Ovary (tissue), 9 donors: ENCODE results near the gene NSFL1C. TPM values are rescaled to one million over a fixed set of nuclear protein-coding genes. Genes with fewer than 3 reads are reported as not detected.

Experiments
- DNase-seq, 5 donors: peaks; one replicate each; pipeline ENCODE4 v3.0.0-alpha.2; 2019 to 2020
- H3K27ac ChIP-seq, 2 donors: fragments of 200-600 bp; one replicate each; pipeline versions ENCODE4 v1.5.1 to v1.8.0; 2019 to 2022
- H3K27me3 ChIP-seq: fragments of 200-600 bp; one replicate; pipeline ENCODE4 v1.8.0; 2022
- H3K36me3 ChIP-seq: fragments of 200-600 bp; sonication (generic); one replicate; pipeline ENCODE4 v1.5.1; 2019
- H3K4me1 ChIP-seq: one replicate; pipeline ENCODE4 v1.8.1; 2013; ENCODE audit warnings: mild to moderate bottlenecking, moderate library complexity; ENCODE audit not compliant: insufficient read depth
- H3K4me3 ChIP-seq: fragments of 200-600 bp; sonication (generic); one replicate; pipeline ENCODE4 v1.5.1; 2017
- H3K9me3 ChIP-seq, 2 donors: fragments of 200-600 bp in 1 of 2; sonication (generic) in 1 of 2; one replicate each; pipeline versions ENCODE4 v1.5.1 to v1.8.1; 2013 to 2019; ENCODE audit warnings: mild to moderate bottlenecking in 1 of 2, moderate library complexity in 1 of 2
- CTCF ChIP-seq, 3 donors: fragments of 450-650 bp in 2 of 3; fragments of 200-600 bp in 1 of 3; IDR thresholded peaks; one replicate each; pipeline versions ENCODE4 v1.5.1 to v1.8.0; 2016 to 2022; ENCODE audit warnings: antibody characterized with exemption in 3 of 3, mild to moderate bottlenecking in 1 of 3
- EP300 ChIP-seq: sonication (generic); formaldehyde crosslinking; IDR thresholded peaks from one replicate; pipeline ENCODE4 v1.6.1; 2017; ENCODE audit warnings: antibody characterized with exemption
- POLR2A ChIP-seq: fragments of 450-650 bp; IDR thresholded peaks from one replicate; pipeline ENCODE4 v1.6.1; 2017; ENCODE audit warnings: antibody characterized with exemption, mild to moderate bottlenecking, moderate library complexity
- WGBS, 3 donors: extraction: QIAGEN DNeasy Blood & Tissue Kit in 1 of 3; methylation state at CpG; one replicate each; pipeline versions ENCODE4 v1.1.5 to v1.1.7; 2013 to 2017; 5-methylcytosine and 5-hydroxymethylcytosine counted together
- intact Hi-C, 4 donors: fragments of 100-400 bp; cut with DNase I; formaldehyde crosslinking; loops; one replicate each; pipeline versions ENCODE4 v1.11.0 to v1.15.1; 2022 to 2023
- polyA plus RNA-seq, 2 donors: library from polyadenylated mRNA; stranded (reverse); fragments of 200-250 nt in 1 of 2; fragments of 350-450 nt in 1 of 2; fragmentation: Illumina TruSeq in 1 of 2; extraction: RNeasy Lipid Tissue Mini Kit (QIAGEN cat#74804) in 1 of 2; gene quantifications; one replicate each; pipeline ENCODE4 v1.2.3, GENCODE V29; 2013 to 2014
- total RNA-seq, 7 donors: library from RNA; depleted of rRNA in 2 of 7; stranded (reverse); fragments of >200 nt in 2 of 7; fragmentation: NEBNext Ultra II Directional in 3 of 7; extraction: Animal tissue kit (Norgen Biotek cat#: 25700) in 3 of 7; gene quantifications; one replicate each; pipeline versions ENCODE4 v1.1.0 to v1.2.4, GENCODE V29; 2016 to 2023
- donor health status: DM: no; HTN: no; CAD: no; lungs with moderate emphysema.
- donor health status: DM: no; HTN: no; CAD: no.
- donor health status: Bipolar disorder and iron deficiency.
- donor health status: DM: yes; HTN: yes; CAD: no.
- donor health status: DM: no; HTN: no; CAD: no.
- donor health status: DM: yes; HTN: yes; CAD: no.

NSFL1C gene
- total and polyA plus RNA-seq, 9 donors: 23.4 to 105 (median 63.2) TPM

GRCh38 chr20:1448081-1448620 is 18.5 kb downstream of the NSFL1C start:
- Histone ChIP-seq H3K9me3 (peaks cover 0 to 20% of the 10 kb centered on the region in 2 donors), H3K4me1 (no peaks in the 10 kb centered on the region), H3K36me3 (no peaks in the 10 kb centered on the region), H3K4me3 (no peak overlapping the region), H3K27ac (no peak overlapping the region), H3K27me3 (no peaks in the 10 kb centered on the region)
- no peak for DNase-seq
- 53 to 73% (median 72%) methylated on average over 4 of the region's 4 CpGs for WGBS, 3 donors
- intact Hi-C loops: no loop called here
- TF ChIP-seq POLR2A: no peak
- TF ChIP-seq EP300: no peak
- no peak for TF ChIP-seq CTCF (IDR thresholded peaks at IDR 0.05)

- WGBS, 3 donors: 96 to 100% (median 97%) methylated on average over 1 of the region's 1 CpG
- H3K27ac ChIP-seq: no peak overlapping the region
- no peak overlapping the region for H3K4me3 ChIP-seq
- no peaks in the 10 kb centered on the region for H3K4me1 ChIP-seq
- intact Hi-C loops: no loop called here
- DNase-seq: no peak
- no peak for TF ChIP-seq CTCF (IDR thresholded peaks at IDR 0.05)
- no peak for TF ChIP-seq EP300
- no peak for TF ChIP-seq POLR2A
- H3K36me3 ChIP-seq: no peaks in the 10 kb centered on the region
- peaks cover 0 to 7% of the 10 kb centered on the region in 2 donors for H3K9me3 ChIP-seq
- no peaks in the 10 kb centered on the region for H3K27me3 ChIP-seq
These were observed 20.1 kb downstream of the NSFL1C start for GRCh38 chr20:1446536-1446935.

GRCh38 chr20:1443085-1443484 is 23.6 kb downstream of the NSFL1C start:
- H3K9me3 ChIP-seq: no peaks in the 10 kb centered on the region
- no peak for DNase-seq
- H3K4me3 ChIP-seq: no peak overlapping the region
- TF ChIP-seq POLR2A (no peak), CTCF (IDR thresholded peaks at IDR 0.05) (no peak), EP300 (no peak)
- intact Hi-C loops: loop anchor here in 2 of 4 donors (5.0 kb wide), 1 partner anchor 131 kb away; no protein-coding TSS in a partner anchor
- H3K27ac ChIP-seq: no peak overlapping the region
- no peaks in the 10 kb centered on the region for H3K4me1 ChIP-seq
- H3K36me3 ChIP-seq: no peaks in the 10 kb centered on the region
- no peaks in the 10 kb centered on the region for H3K27me3 ChIP-seq
- WGBS, 3 donors: 75 to 78% (median 76%) methylated on average over 5 of the region's 5 CpGs

GRCh38 chr20:1442304-1442703 is 24.3 kb downstream of the NSFL1C start:
- TF ChIP-seq CTCF (IDR thresholded peaks at IDR 0.05) (no peak), POLR2A (no peak), EP300 (no peak)
- intact Hi-C loops: loop anchor here in 2 of 4 donors (5.0 kb wide), 1 partner anchor 130 kb away; no protein-coding TSS in a partner anchor
- H3K27me3 ChIP-seq: no peaks in the 10 kb centered on the region

More at GRCh38 chr20:1442304-1442703, 24.3 kb downstream of the NSFL1C start:
- Histone ChIP-seq H3K36me3 (no peaks in the 10 kb centered on the region), H3K4me3 (no peak overlapping the region), H3K9me3 (no peaks in the 10 kb centered on the region), H3K27ac (no peak overlapping the region), H3K4me1 (no peaks in the 10 kb centered on the region)
- DNase-seq: no peak
- WGBS, 3 donors: 79 to 89% (median 83%) methylated on average over 2 of the region's 2 CpGs
